ENCODE results near the gene RXFP4. TPM values are rescaled to one million over a fixed set of nuclear protein-coding genes. Genes with fewer than 3 reads are reported as not detected.
"Not testable (repeated sequence)": the region's sequence is repeated elsewhere in the genome, so short reads cannot be mapped to it uniquely, and the experiment has no call there.

Gene RXFP4
- polyA plus RNA-seq (2013, experiment 1 of 2), result not detected
- not detected for polyA plus RNA-seq (2013, experiment 2 of 2)

GRCh38 chr1:155940993-155941844 lies at the start of gene RXFP4:
Gene RXFP4, plus strand, starts transcription at chr1:155941638. Its CDS starts 72 bp downstream, at chr1:155941710.
- Histone ChIP-seq H2BK120ac (ENCODE audit: low read depth, low read length) (no peak within 1 kb of the TSS), H2AFZ (ENCODE audit: low read length) (peak within 1 kb of the TSS; percentile 65), H3K27me3 (ENCODE audit: control insufficient read depth in 3 of 3, insufficient read depth in 3 of 3, low read depth in 1 of 3, low read length in 3 of 3) (no peaks in the 10 kb centered on the region), H3K23ac (ENCODE audit: low read depth, low read length, poor library complexity) (peak within 1 kb of the TSS; percentile 70), H3K4me2 (ENCODE audit: insufficient read depth, low read length, poor library complexity, severe bottlenecking) (no peak within 1 kb of the TSS), H3K9ac (ENCODE audit: low read depth, low read length, poor library complexity) (peak within 1 kb of the TSS; percentile 18), H3K9me3 (replicated peaks in 1 of 2; ENCODE audit: control insufficient read depth in 2 of 2, insufficient read depth in 1 of 2, low read depth in 1 of 2, low read length in 2 of 2) (no peaks in the 10 kb centered on the region), H2BK12ac (ENCODE audit: low read length) (no peak within 1 kb of the TSS), H3K14ac (ENCODE audit: low read length) (no peak within 1 kb of the TSS), H2BK15ac (ENCODE audit: low read length) (no peak within 1 kb of the TSS), H2AK5ac (ENCODE audit: low read depth, low read length) (no peak within 1 kb of the TSS), H3K36me3 (replicated peaks in 1 of 2; ENCODE audit: control insufficient read depth in 2 of 2, insufficient read depth in 2 of 2, low read length in 2 of 2) (peaks cover 3 to 4% of the 10 kb centered on the region in 2 donors), H3K79me1 (ENCODE audit: low read depth, low read length) (no peaks in the 10 kb centered on the region), H2BK5ac (ENCODE audit: low read length) (no peak within 1 kb of the TSS), H3K27ac (replicated peaks; ENCODE audit: low read length) (no peak within 1 kb of the TSS), H4K8ac (ENCODE audit: low read depth, low read length) (peak within 1 kb of the TSS; percentile 45), H3K18ac (ENCODE audit: low read length) (no peak within 1 kb of the TSS), H3K4me1 (ENCODE audit: control insufficient read depth in 2 of 2, insufficient read depth in 1 of 2, low read depth in 1 of 2, low read length in 2 of 2) (peaks cover 5 to 13% of the 10 kb centered on the region in 2 donors), H3K4me3 (ENCODE audit: low read length in 2 of 2) (no peak within 1 kb of the TSS), H3K4ac (ENCODE audit: low read length) (no peak within 1 kb of the TSS), H4K91ac (ENCODE audit: low read depth, low read length, poor library complexity) (no peak within 1 kb of the TSS)
- no peak for DNase-seq (ENCODE audit: low spot score)
- WGBS, 2 donors (ENCODE audit: extremely low coverage in 2 of 2, insufficient read length in 2 of 2, insufficient replicate concordance in 1 of 2), result no CpG with 5 or more reads among the region's 11 CpGs

GRCh38 chr1:155892796-155893195 lies 48.6 kb upstream of the RXFP4 start:
- H2AK5ac ChIP-seq (ENCODE audit: low read depth, low read length), result no peak overlapping the region
- H2AFZ ChIP-seq (ENCODE audit: low read length), result no peak overlapping the region
- H3K9ac ChIP-seq (ENCODE audit: low read depth, low read length, poor library complexity), result no peak overlapping the region
- H3K4me2 ChIP-seq (ENCODE audit: insufficient read depth, low read length, poor library complexity, severe bottlenecking), result no peak overlapping the region
- WGBS, 2 donors (ENCODE audit: extremely low coverage in 2 of 2, insufficient read length in 2 of 2, insufficient replicate concordance in 1 of 2), result no CpG with 5 or more reads among the region's 3 CpGs
- no peak overlapping the region for H3K4me3 ChIP-seq (ENCODE audit: low read length in 2 of 2)
- no peak overlapping the region for H4K8ac ChIP-seq (ENCODE audit: low read depth, low read length)
- peaks cover 2 to 25% of the 10 kb centered on the region in 2 donors for H3K36me3 ChIP-seq (replicated peaks in 1 of 2; ENCODE audit: control insufficient read depth in 2 of 2, insufficient read depth in 2 of 2, low read length in 2 of 2)
- no peak overlapping the region for H3K27ac ChIP-seq (replicated peaks; ENCODE audit: low read length)
- no peaks in the 10 kb centered on the region for H3K79me1 ChIP-seq (ENCODE audit: low read depth, low read length)
- no peak overlapping the region for H3K18ac ChIP-seq (ENCODE audit: low read length)
- no peak overlapping the region for H2BK12ac ChIP-seq (ENCODE audit: low read length)
- no peak overlapping the region for H2BK120ac ChIP-seq (ENCODE audit: low read depth, low read length)
- H3K9me3 ChIP-seq (replicated peaks in 1 of 2; ENCODE audit: control insufficient read depth in 2 of 2, insufficient read depth in 1 of 2, low read depth in 1 of 2, low read length in 2 of 2), result peaks cover 0 to 1% of the 10 kb centered on the region in 2 donors
- DNase-seq (ENCODE audit: low spot score), result no peak
- H3K4ac ChIP-seq (ENCODE audit: low read length), result no peak overlapping the region
- no peak overlapping the region for H2BK15ac ChIP-seq (ENCODE audit: low read length)
- H3K23ac ChIP-seq (ENCODE audit: low read depth, low read length, poor library complexity), result no peak overlapping the region
- no peak overlapping the region for H3K14ac ChIP-seq (ENCODE audit: low read length)
- no peaks in the 10 kb centered on the region for H3K27me3 ChIP-seq (ENCODE audit: control insufficient read depth in 3 of 3, insufficient read depth in 3 of 3, low read depth in 1 of 3, low read length in 3 of 3)
- H3K4me1 ChIP-seq (ENCODE audit: control insufficient read depth in 2 of 2, insufficient read depth in 1 of 2, low read depth in 1 of 2, low read length in 2 of 2), result peaks cover 0 to 9% of the 10 kb centered on the region in 2 donors
- no peak overlapping the region for H4K91ac ChIP-seq (ENCODE audit: low read depth, low read length, poor library complexity)
- H2BK5ac ChIP-seq (ENCODE audit: low read length), result no peak overlapping the region

- Histone ChIP-seq H2BK5ac (ENCODE audit: low read length) (no peak overlapping the region), H4K8ac (ENCODE audit: low read depth, low read length) (no peak overlapping the region), H2BK12ac (ENCODE audit: low read length) (no peak overlapping the region), H4K91ac (ENCODE audit: low read depth, low read length, poor library complexity) (no peak overlapping the region), H2BK120ac (ENCODE audit: low read depth, low read length) (no peak overlapping the region), H3K23ac (ENCODE audit: low read depth, low read length, poor library complexity) (no peak overlapping the region), H3K4ac (ENCODE audit: low read length) (no peak overlapping the region), H3K36me3 (replicated peaks in 1 of 2; ENCODE audit: control insufficient read depth in 2 of 2, insufficient read depth in 2 of 2, low read length in 2 of 2) (peaks cover 2 to 32% of the 10 kb centered on the region in 2 donors), H2AK5ac (ENCODE audit: low read depth, low read length) (no peak overlapping the region), H3K4me1 (ENCODE audit: control insufficient read depth in 2 of 2, insufficient read depth in 1 of 2, low read depth in 1 of 2, low read length in 2 of 2) (peaks cover 0 to 9% of the 10 kb centered on the region in 2 donors), H3K4me3 (ENCODE audit: low read length in 2 of 2) (no peak overlapping the region), H3K79me1 (ENCODE audit: low read depth, low read length) (no peaks in the 10 kb centered on the region), H3K4me2 (ENCODE audit: insufficient read depth, low read length, poor library complexity, severe bottlenecking) (no peak overlapping the region), H3K18ac (ENCODE audit: low read length) (no peak overlapping the region), H3K27me3 (ENCODE audit: control insufficient read depth in 3 of 3, insufficient read depth in 3 of 3, low read depth in 1 of 3, low read length in 3 of 3) (no peaks in the 10 kb centered on the region), H3K27ac (replicated peaks; ENCODE audit: low read length) (no peak overlapping the region), H2BK15ac (ENCODE audit: low read length) (no peak overlapping the region), H3K9me3 (replicated peaks in 1 of 2; ENCODE audit: control insufficient read depth in 2 of 2, insufficient read depth in 1 of 2, low read depth in 1 of 2, low read length in 2 of 2) (peaks cover 0 to 1% of the 10 kb centered on the region in 2 donors), H3K9ac (ENCODE audit: low read depth, low read length, poor library complexity) (no peak overlapping the region), H2AFZ (ENCODE audit: low read length) (peak overlapping the region; percentile 46), H3K14ac (ENCODE audit: low read length) (no peak overlapping the region)
- no CpG with 5 or more reads among the region's 10 CpGs for WGBS, 2 donors (ENCODE audit: extremely low coverage in 2 of 2, insufficient read length in 2 of 2, insufficient replicate concordance in 1 of 2)
- no peak for DNase-seq (ENCODE audit: low spot score)
Observed at GRCh38 chr1:155893389-155894142, 47.9 kb upstream of the RXFP4 start.

- not testable (repeated sequence) for H4K91ac ChIP-seq (ENCODE audit: low read depth, low read length, poor library complexity); H3K9me3 ChIP-seq (replicated peaks in 1 of 2; ENCODE audit: control insufficient read depth in 2 of 2, insufficient read depth in 1 of 2, low read depth in 1 of 2, low read length in 2 of 2); H3K9ac ChIP-seq (ENCODE audit: low read depth, low read length, poor library complexity); H3K18ac ChIP-seq (ENCODE audit: low read length); H2AFZ ChIP-seq (ENCODE audit: low read length); H3K4me3 ChIP-seq (ENCODE audit: low read length in 2 of 2); H2BK5ac ChIP-seq (ENCODE audit: low read length); H2BK12ac ChIP-seq (ENCODE audit: low read length); H2BK15ac ChIP-seq (ENCODE audit: low read length); H3K4me1 ChIP-seq (ENCODE audit: control insufficient read depth in 2 of 2, insufficient read depth in 1 of 2, low read depth in 1 of 2, low read length in 2 of 2); H3K79me1 ChIP-seq (ENCODE audit: low read depth, low read length); H3K4ac ChIP-seq (ENCODE audit: low read length); H3K27me3 ChIP-seq (ENCODE audit: control insufficient read depth in 3 of 3, insufficient read depth in 3 of 3, low read depth in 1 of 3, low read length in 3 of 3); H3K23ac ChIP-seq (ENCODE audit: low read depth, low read length, poor library complexity); DNase-seq (ENCODE audit: low spot score); H2BK120ac ChIP-seq (ENCODE audit: low read depth, low read length); H3K27ac ChIP-seq (replicated peaks; ENCODE audit: low read length); H4K8ac ChIP-seq (ENCODE audit: low read depth, low read length); H3K4me2 ChIP-seq (ENCODE audit: insufficient read depth, low read length, poor library complexity, severe bottlenecking); H2AK5ac ChIP-seq (ENCODE audit: low read depth, low read length); H3K14ac ChIP-seq (ENCODE audit: low read length)
- H3K36me3 ChIP-seq (replicated peaks in 1 of 2; ENCODE audit: control insufficient read depth in 2 of 2, insufficient read depth in 2 of 2, low read length in 2 of 2), result peaks cover 11 to 48% of the 10 kb centered on the region in 2 donors
- WGBS, 2 donors (ENCODE audit: extremely low coverage in 2 of 2, insufficient read length in 2 of 2, insufficient replicate concordance in 1 of 2), result no CpG with 5 or more reads among the region's 6 CpGs
Observed at GRCh38 chr1:155895617-155896016, 45.8 kb upstream of the RXFP4 start.

All from neuronal stem cell (in vitro differentiated cells).